BLaER1 (cell line): ENCODE measurements around the gene ATP2B2.

Experiments used
- H3K27ac ChIP-seq: shearing (Covaris generic); formaldehyde crosslinking; 2 replicates; pipeline ENCODE4 v1.8.1; 2022
- H3K27me3 ChIP-seq: shearing (Covaris generic); formaldehyde crosslinking; 2 replicates; pipeline ENCODE4 v1.8.1; 2022
- H3K36me3 ChIP-seq: shearing (Covaris generic); formaldehyde crosslinking; 2 replicates; pipeline ENCODE4 v1.8.1; 2022
- H3K4me1 ChIP-seq: shearing (Covaris generic); formaldehyde crosslinking; 2 replicates; pipeline ENCODE4 v1.8.1; 2022
- H3K4me2 ChIP-seq: shearing (Covaris generic); formaldehyde crosslinking; 2 replicates; pipeline ENCODE4 v1.8.1; 2022
- H3K4me3 ChIP-seq: shearing (Covaris generic); formaldehyde crosslinking; 2 replicates; pipeline ENCODE4 v1.8.1; 2022
- H3K9ac ChIP-seq: shearing (Covaris generic); formaldehyde crosslinking; 2 replicates; pipeline ENCODE4 v1.8.1; 2022
- H3K9me3 ChIP-seq: shearing (Covaris generic); formaldehyde crosslinking; 2 replicates; pipeline ENCODE4 v1.8.1; 2022
- H4K20me1 ChIP-seq: shearing (Covaris generic); formaldehyde crosslinking; 2 replicates; pipeline ENCODE4 v1.8.1; 2022
- Cebpa-rat ChIP-seq: shearing (Covaris generic); IDR thresholded peaks from 2 replicates; pipeline ENCODE4 v1.8.1; 2022

ATP2B2 gene

DNA sequence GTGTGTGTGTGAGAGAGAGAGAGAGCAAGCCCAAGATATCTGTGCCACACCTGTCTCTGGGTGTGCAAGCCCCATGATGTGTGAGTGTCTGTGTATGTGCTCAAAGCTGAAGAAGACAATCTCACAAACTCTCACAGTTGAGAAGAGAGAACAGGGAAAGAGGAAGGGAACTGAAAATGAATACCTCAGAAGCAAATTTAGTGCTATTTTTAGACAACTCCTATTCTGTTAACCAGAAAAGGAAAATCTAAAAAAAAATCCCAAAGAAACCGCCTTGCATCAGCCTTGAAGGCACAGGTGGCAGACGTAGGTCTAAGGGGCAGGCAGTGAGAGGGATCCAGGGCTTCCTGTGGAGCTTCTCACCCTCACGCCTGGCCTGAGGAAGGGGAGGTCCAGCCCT is 47.8 kb downstream of the ATP2B2 start:
- peak overlapping the region; percentile 71 for H3K27ac ChIP-seq
- H3K9me3 ChIP-seq: no peaks in the 10 kb centered on the region
- H3K4me3 ChIP-seq: peak overlapping the region; percentile 32; the same call in 1 of the 2 replicates
- no peaks in the 10 kb centered on the region for H3K36me3 ChIP-seq
- H3K4me2 ChIP-seq: peak overlapping the region; percentile 93
- H4K20me1 ChIP-seq: no peaks in the 10 kb centered on the region
- no peaks in the 10 kb centered on the region for H3K27me3 ChIP-seq
- H3K4me1 ChIP-seq: peaks cover 100% of the 10 kb centered on the region
- no peak for TF ChIP-seq Cebpa-rat
- peak overlapping the region; percentile 60 for H3K9ac ChIP-seq

DNA sequence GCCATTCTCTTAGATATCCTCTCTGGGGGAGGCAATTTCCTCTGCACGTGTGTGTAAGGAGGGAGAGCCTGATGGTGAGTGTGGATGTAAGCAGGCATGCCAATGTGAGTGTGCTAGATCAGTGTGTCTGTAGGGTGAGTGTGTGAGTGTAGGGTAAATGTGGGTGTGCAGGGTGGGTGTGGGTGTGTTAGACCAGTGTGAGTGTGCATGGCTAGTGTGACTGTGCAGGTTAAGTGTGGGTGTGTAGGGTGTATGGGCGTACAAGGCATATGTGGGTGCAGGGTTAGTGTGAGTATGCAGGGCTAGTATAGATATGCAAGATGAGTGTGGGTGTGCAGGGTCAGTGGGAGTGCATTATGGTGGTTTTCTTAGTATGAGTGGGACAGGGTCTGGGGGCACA is 48.4 kb downstream of the ATP2B2 start:
- Histone ChIP-seq H3K9ac (peak overlapping the region; percentile 60), H3K4me3 (peak overlapping the region; percentile 32; the same call in 1 of the 2 replicates), H3K4me2 (peak overlapping the region; percentile 93), H3K9me3 (no peaks in the 10 kb centered on the region), H3K27me3 (no peaks in the 10 kb centered on the region), H3K4me1 (peaks cover 100% of the 10 kb centered on the region), H4K20me1 (no peaks in the 10 kb centered on the region), H3K27ac (peak overlapping the region; percentile 71), H3K36me3 (no peaks in the 10 kb centered on the region; the same call in 1 of the 2 replicates)
- no peak for TF ChIP-seq Cebpa-rat

DNA sequence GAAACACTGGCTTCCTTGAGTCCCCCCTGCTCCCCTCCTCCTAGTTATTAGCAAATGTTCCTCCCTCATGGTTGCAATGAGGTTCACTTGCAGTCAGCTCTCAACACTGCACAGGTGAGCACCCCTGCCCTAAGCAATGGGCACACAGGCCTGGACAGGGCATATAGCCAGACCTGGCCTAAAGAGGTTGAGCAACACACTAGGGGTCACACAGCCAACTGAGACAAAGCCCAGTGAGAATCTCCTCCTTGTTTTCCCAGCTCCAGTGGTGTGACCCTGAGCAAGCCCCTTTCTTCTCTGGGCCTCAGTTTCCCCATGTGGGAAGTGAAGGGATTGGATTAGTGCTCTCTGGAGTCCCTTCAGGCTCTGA is 49.9 kb downstream of the ATP2B2 start:
- H3K9me3 ChIP-seq: no peaks in the 10 kb centered on the region
- no peaks in the 10 kb centered on the region for H3K27me3 ChIP-seq
- 0 out of 2 replicates have a peak overlapping the region, but pooled peaks have one; percentile 7 for H3K9ac ChIP-seq
- H3K4me3 ChIP-seq: no peak overlapping the region
- peak overlapping the region; percentile 71 for H3K27ac ChIP-seq
- H4K20me1 ChIP-seq: no peaks in the 10 kb centered on the region
- peak overlapping the region; percentile 93 for H3K4me2 ChIP-seq
- H3K4me1 ChIP-seq: peaks cover 94% of the 10 kb centered on the region
- H3K36me3 ChIP-seq: no peaks in the 10 kb centered on the region; the same call in 1 of the 2 replicates
- no peak for TF ChIP-seq Cebpa-rat

DNA sequence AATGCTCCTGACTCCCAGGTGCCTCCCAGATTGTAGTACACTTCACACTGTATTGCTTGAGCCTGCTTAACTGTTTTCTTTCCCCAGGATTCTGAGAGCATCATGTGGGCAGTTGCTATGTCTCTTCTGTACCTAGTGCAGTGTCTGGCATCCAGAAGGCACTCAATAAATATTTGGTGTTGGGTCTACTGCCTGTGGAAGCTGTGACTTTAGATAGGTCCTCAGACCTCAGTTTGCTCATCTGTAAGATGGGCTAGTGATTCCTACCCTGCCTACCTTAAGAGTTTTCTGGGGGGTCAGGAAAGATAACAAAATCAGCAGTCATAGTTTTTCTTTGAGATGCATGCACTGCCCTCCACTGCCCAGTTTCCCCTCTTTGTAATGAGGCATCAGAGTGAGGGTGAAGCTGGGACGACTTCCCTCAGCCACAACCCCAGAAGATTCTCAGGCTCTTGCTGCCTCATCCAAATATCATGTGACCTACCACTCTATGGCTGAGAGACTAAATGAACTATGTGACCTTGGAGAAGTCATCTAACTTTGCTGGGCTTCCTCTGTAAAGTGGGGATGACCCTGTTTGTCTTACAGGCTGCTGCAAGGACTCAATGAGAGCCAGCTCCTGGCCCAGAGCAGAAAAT is 50.4 kb downstream of the ATP2B2 start:
- H3K36me3 ChIP-seq: peaks cover 4% of the 10 kb centered on the region
- H3K9ac ChIP-seq: peak overlapping the region; percentile 7; the same call in 1 of the 2 replicates
- no peaks in the 10 kb centered on the region for H3K27me3 ChIP-seq
- H3K4me3 ChIP-seq: no peak overlapping the region
- peaks cover 94% of the 10 kb centered on the region for H3K4me1 ChIP-seq
- H4K20me1 ChIP-seq: no peaks in the 10 kb centered on the region
- no peaks in the 10 kb centered on the region for H3K9me3 ChIP-seq
- TF ChIP-seq Cebpa-rat: no peak
- peak overlapping the region; percentile 93 for H3K4me2 ChIP-seq
- H3K27ac ChIP-seq: peak overlapping the region; percentile 71

DNA sequence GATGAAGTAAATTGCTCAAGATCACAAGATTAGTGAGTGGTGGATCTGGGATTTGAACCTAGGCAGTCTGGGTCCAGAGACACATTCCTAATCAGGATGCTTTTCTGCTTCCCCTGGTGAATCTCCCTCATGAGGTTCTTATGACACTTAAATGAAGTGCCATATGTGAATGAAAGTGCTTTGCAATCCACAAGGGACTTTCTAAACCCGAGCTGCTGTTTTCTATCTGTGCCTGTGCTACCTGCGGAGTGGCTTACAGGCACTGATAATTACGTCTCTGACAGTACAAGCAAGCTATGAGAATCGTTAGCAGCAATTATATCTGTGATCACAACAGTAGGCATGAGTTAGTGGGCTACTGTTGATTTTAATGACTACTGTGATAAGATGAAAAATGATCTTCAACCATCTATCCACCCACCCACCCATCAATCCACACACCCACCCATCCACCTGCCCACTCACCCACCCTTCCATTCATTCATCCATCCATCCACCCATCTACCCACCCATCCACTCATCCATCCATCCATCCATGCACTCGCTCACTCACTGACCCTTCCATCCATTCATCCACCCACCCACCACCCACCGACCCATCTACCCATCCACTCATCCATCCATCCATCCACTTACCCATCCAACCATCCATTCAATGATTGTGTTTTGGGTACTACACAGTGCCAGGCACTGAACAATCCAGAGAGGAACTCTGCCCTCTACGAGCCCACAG is 51.8 kb downstream of the ATP2B2 start:
- Histone ChIP-seq H3K4me3 (no peak overlapping the region), H4K20me1 (no peaks in the 10 kb centered on the region), H3K9me3 (no peaks in the 10 kb centered on the region), H3K27me3 (no peaks in the 10 kb centered on the region), H3K27ac (peak overlapping the region; percentile 71; the same call in 1 of the 2 replicates), H3K9ac (no peak overlapping the region), H3K36me3 (peaks cover 19% of the 10 kb centered on the region), H3K4me1 (peaks cover 94% of the 10 kb centered on the region), H3K4me2 (peak overlapping the region; percentile 93)
- no peak for TF ChIP-seq Cebpa-rat

DNA sequence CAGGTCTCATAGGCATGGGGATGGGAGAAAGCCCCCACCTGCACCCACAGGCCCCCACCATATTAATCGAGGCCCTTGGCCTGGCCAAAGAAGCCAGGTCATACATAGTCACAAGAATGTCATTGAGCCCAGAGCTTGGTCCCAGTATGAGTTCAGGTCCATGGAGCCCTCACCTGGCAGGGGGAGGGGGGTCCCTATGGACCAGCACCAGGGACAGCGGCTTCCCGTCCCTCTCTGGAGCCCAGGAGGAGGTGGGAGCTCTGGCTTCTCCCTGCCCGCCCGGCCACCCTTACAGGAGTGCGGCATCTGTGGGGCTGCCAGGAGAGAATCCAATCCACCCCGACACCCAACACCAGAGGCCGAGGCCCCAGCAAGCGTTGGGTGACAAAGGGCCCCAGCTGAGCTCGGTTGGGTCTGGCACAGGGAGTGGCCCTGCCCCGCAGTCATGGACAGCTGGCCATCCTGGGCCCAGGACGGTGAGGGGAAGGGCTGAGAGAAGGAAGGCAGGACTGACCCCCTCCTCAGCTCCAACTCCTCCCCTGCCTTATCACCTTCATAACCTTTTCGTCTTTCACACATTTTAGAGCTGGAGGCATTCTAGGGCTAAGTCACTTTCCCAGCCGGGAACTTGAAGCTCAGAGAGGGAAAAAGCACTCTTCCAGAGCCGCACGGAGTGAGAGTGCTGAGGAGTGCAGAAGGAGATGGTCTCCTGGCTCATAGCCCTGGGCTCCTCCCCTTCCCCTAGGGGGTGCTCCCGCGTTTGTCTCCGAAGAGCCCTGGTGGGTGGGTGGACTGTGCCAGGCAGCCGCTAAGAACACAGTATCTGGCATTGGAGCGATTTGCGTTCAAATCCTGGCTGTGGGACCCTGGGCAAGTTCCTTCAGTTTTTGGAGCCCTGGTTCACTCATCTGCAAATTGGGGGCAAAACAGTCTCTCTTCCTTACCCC is 54.6 kb downstream of the ATP2B2 start:
- H3K4me1 ChIP-seq: peaks cover 94% of the 10 kb centered on the region
- TF ChIP-seq Cebpa-rat: no peak
- no peaks in the 10 kb centered on the region for H4K20me1 ChIP-seq
- H3K9me3 ChIP-seq: no peaks in the 10 kb centered on the region
- no peak overlapping the region for H3K4me3 ChIP-seq
- H3K4me2 ChIP-seq: peak overlapping the region; percentile 12; the same call in 1 of the 2 replicates
- no peaks in the 10 kb centered on the region for H3K27me3 ChIP-seq
- peaks cover 45% of the 10 kb centered on the region for H3K36me3 ChIP-seq
- peak overlapping the region; percentile 96 for H3K27ac ChIP-seq
- H3K9ac ChIP-seq: no peak overlapping the region

DNA sequence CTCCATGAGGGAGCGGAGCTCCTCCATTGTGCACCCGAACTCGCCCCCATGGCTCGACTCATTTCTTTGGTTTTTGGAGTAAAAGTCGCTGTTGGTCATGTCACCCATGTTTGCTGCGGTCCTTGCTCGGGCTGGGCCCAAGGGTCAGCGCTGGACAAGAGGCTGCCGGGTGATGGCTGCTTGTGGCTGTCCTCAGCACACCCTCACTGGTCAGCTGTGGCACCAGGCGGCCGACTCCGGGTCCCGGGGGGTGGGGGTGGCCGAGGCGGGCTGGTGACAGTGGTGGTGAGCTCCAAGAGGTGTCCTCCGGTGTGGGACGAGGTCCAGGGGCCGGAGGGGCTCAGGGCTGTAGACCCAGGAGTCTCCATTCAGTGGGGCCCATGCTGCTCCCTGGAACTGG is 56.0 kb downstream of the ATP2B2 start:
- H3K4me3 ChIP-seq: no peak overlapping the region
- peak overlapping the region; percentile 12; the same call in 1 of the 2 replicates for H3K4me2 ChIP-seq
- H3K36me3 ChIP-seq: peaks cover 47% of the 10 kb centered on the region
- no peaks in the 10 kb centered on the region for H3K27me3 ChIP-seq
- H3K27ac ChIP-seq: peak overlapping the region; percentile 96; the same call in 1 of the 2 replicates
- no peaks in the 10 kb centered on the region for H4K20me1 ChIP-seq
- TF ChIP-seq Cebpa-rat: no peak
- H3K9me3 ChIP-seq: no peaks in the 10 kb centered on the region
- H3K4me1 ChIP-seq: peaks cover 94% of the 10 kb centered on the region
- no peak overlapping the region for H3K9ac ChIP-seq

DNA sequence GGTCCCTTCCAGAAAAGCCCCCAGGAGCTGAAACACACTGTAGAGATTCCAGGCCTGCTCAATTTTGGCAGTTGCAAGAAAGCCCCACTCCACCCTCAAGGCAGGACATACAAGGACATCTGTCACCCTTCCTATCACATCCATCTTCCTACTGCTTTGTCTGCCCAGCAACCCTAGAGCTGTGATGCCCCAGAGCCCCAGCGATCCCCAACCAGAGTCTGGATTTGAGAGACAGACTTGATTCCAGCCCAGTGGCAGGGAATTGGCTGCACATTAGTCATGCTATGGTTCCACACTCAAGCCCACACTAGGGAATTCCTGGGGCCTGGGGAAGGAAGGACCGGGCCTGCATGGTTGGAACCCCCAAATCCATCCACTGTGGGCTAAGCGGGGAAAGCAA is 56.8 kb downstream of the ATP2B2 start:
- Histone ChIP-seq H3K4me1 (peaks cover 94% of the 10 kb centered on the region), H3K9me3 (no peaks in the 10 kb centered on the region), H3K36me3 (peaks cover 48% of the 10 kb centered on the region), H4K20me1 (no peaks in the 10 kb centered on the region), H3K27me3 (no peaks in the 10 kb centered on the region), H3K4me3 (no peak overlapping the region), H3K4me2 (0 out of 2 replicates have a peak overlapping the region, but pooled peaks have one; percentile 84), H3K27ac (peak overlapping the region; percentile 96; the same call in 1 of the 2 replicates), H3K9ac (no peak overlapping the region)
- TF ChIP-seq Cebpa-rat: no peak

DNA sequence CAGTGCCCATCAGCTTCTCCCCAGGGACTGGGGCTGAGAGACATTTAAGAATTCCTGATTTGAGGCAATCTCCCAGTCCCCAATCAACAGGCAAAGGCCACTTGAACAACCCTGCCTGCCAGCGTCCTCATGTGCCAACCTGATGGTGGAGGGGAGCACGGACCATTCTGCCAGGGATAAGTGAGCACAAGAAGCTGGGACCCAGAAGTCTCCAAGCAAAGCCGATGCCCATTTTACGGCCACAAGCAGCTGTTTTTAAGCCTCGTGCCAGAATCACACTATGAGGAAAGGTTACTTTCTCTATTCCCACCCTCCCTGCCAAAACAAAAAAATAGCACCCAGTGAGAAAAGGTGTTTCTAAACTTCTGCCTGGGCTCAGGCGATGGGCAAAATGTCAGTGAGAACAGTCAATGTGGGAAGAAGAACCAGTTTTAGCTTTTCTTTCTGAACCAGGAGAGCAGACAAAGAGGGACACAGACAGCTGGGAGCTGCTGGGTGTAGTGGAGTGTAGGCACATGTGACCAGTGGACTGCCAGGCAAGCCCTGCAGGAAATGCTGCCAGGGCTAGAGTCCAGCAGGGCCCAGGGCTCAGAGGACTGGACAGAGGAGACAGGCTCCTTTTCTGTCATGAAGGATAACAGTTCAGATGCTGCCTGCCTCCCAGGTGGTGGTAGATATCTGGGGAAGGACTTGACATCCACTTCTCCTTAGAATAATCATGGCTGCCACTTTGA is 57.7 kb downstream of the ATP2B2 start:
- peak overlapping the region; percentile 74; the same call in 1 of the 2 replicates for H3K9ac ChIP-seq
- peak overlapping the region; percentile 96 for H3K27ac ChIP-seq
- H4K20me1 ChIP-seq: no peaks in the 10 kb centered on the region
- H3K9me3 ChIP-seq: no peaks in the 10 kb centered on the region
- peaks cover 56% of the 10 kb centered on the region for H3K36me3 ChIP-seq
- H3K4me3 ChIP-seq: no peak overlapping the region
- peak overlapping the region; percentile 84 for H3K4me2 ChIP-seq
- H3K27me3 ChIP-seq: no peaks in the 10 kb centered on the region
- peaks cover 94% of the 10 kb centered on the region for H3K4me1 ChIP-seq
- no peak for TF ChIP-seq Cebpa-rat
